C4-2B (cell line): ENCODE data around the gene OSBPL1A.

Source experiments
- ZFX ChIP-seq: fragments of 450-650 bp; IDR thresholded peaks from 2 replicates; pipeline ENCODE4 v1.6.1; 2017
- TF ChIP-seq, protein P1 (sequence below): fragments of 450-650 bp; conservative IDR thresholded peaks from 2 replicates; pipeline ENCODE4 v1.5.1; 2017; ENCODE audit warnings: mild to moderate bottlenecking

DNA sequence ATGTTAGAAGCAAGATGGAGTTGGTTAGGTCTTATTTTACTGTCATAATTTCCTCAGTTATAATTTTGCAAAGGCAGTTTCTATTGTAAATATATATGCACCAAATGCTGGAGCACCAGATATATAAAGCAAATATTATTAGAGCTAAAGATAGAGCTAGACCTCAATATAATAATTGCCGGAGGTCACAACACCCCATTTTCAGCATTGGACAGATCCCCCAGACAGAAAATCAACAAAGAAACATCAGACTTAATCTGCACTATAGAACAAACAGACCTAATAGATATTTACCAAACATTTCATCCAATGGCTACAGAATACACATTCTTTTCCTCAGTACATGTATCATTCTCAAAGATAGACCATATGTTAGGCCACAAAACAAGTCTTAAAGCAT is 143.6 kb downstream of the OSBPL1A start:
- TF ChIP-seq, protein P1, sequence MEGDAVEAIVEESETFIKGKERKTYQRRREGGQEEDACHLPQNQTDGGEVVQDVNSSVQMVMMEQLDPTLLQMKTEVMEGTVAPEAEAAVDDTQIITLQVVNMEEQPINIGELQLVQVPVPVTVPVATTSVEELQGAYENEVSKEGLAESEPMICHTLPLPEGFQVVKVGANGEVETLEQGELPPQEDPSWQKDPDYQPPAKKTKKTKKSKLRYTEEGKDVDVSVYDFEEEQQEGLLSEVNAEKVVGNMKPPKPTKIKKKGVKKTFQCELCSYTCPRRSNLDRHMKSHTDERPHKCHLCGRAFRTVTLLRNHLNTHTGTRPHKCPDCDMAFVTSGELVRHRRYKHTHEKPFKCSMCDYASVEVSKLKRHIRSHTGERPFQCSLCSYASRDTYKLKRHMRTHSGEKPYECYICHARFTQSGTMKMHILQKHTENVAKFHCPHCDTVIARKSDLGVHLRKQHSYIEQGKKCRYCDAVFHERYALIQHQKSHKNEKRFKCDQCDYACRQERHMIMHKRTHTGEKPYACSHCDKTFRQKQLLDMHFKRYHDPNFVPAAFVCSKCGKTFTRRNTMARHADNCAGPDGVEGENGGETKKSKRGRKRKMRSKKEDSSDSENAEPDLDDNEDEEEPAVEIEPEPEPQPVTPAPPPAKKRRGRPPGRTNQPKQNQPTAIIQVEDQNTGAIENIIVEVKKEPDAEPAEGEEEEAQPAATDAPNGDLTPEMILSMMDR = no peak
- TF ChIP-seq ZFX = no peak
